Stimulated activated CD4-positive, alpha-beta T cell treated with anti-CD3 and anti-CD28 coated beads, Interleukin-15, amount 100 ng/mL, for 1 hour (primary cell): ENCODE results near the gene EPN2.

Experiments used
- DNase-seq, 2 donors: peaks; one replicate each; pipeline ENCODE4 v3.0.0-alpha.2; 2020; ENCODE audit warnings: low read depth in 1 of 2, low spot score in 1 of 2

EPN2 gene

GRCh38 chr17:19328441-19329061, 91.4 kb downstream of the EPN2 start:
- no peak for DNase-seq

GRCh38 chr17:19329136-19329535, 92.0 kb downstream of the EPN2 start:
- no peak for DNase-seq

- no peak for DNase-seq
Measured at GRCh38 chr17:19329839-19330238, 92.7 kb downstream of the EPN2 start.

GRCh38 chr17:19330271-19330670, 93.1 kb downstream of the EPN2 start:
- DNase-seq = no peak

GRCh38 chr17:19331134-19331533, 94.0 kb downstream of the EPN2 start:
- DNase-seq = no peak

GRCh38 chr17:19331543-19332245, 94.5 kb downstream of the EPN2 start:
- DNase-seq = no peak

- no peak for DNase-seq
Measured at GRCh38 chr17:19332371-19333131, 95.4 kb downstream of the EPN2 start.

GRCh38 chr17:19333132-19333440, 95.9 kb downstream of the EPN2 start:
- no peak for DNase-seq

GRCh38 chr17:19333736-19334290, 96.6 kb downstream of the EPN2 start:
- no peak for DNase-seq

GRCh38 chr17:19334331-19334730, 97.2 kb downstream of the EPN2 start:
- DNase-seq = no peak

- no peak for DNase-seq
Measured at GRCh38 chr17:19335951-19336631, 98.9 kb downstream of the EPN2 start.

GRCh38 chr17:19336938-19337711, 100.0 kb downstream of the EPN2 start:
- no peak for DNase-seq

- DNase-seq = no peak
Measured at GRCh38 chr17:19337712-19338023, 100.5 kb downstream of the EPN2 start.

- peak; percentile 28 to 39 for DNase-seq
Measured at GRCh38 chr17:19338031-19338990, 101.1 kb downstream of the EPN2 start.

- no peak for DNase-seq
Measured at GRCh38 chr17:19339341-19339815, 102.2 kb downstream of the EPN2 start.

- DNase-seq = no peak
Measured at GRCh38 chr17:19341211-19341631, 104.1 kb downstream of the EPN2 start.

GRCh38 chr17:19341641-19342610, 104.8 kb downstream of the EPN2 start:
- DNase-seq = no peak

GRCh38 chr17:19342611-19343255, 105.6 kb downstream of the EPN2 start:
- DNase-seq = no peak
